ENCODE measurements around the gene HPCAL4. TPM values are rescaled to one million over a fixed set of nuclear protein-coding genes. Genes with fewer than 3 reads are reported as not detected.

HPCAL4 gene
- total RNA-seq, 1 experiment from 2014 or later = 0.50 TPM

GRCh38 chr1:39738622-39739366 is 47.6 kb upstream of the HPCAL4 start, which contains the start of gene PPIE (continued):
- TF ChIP-seq, protein P1, sequence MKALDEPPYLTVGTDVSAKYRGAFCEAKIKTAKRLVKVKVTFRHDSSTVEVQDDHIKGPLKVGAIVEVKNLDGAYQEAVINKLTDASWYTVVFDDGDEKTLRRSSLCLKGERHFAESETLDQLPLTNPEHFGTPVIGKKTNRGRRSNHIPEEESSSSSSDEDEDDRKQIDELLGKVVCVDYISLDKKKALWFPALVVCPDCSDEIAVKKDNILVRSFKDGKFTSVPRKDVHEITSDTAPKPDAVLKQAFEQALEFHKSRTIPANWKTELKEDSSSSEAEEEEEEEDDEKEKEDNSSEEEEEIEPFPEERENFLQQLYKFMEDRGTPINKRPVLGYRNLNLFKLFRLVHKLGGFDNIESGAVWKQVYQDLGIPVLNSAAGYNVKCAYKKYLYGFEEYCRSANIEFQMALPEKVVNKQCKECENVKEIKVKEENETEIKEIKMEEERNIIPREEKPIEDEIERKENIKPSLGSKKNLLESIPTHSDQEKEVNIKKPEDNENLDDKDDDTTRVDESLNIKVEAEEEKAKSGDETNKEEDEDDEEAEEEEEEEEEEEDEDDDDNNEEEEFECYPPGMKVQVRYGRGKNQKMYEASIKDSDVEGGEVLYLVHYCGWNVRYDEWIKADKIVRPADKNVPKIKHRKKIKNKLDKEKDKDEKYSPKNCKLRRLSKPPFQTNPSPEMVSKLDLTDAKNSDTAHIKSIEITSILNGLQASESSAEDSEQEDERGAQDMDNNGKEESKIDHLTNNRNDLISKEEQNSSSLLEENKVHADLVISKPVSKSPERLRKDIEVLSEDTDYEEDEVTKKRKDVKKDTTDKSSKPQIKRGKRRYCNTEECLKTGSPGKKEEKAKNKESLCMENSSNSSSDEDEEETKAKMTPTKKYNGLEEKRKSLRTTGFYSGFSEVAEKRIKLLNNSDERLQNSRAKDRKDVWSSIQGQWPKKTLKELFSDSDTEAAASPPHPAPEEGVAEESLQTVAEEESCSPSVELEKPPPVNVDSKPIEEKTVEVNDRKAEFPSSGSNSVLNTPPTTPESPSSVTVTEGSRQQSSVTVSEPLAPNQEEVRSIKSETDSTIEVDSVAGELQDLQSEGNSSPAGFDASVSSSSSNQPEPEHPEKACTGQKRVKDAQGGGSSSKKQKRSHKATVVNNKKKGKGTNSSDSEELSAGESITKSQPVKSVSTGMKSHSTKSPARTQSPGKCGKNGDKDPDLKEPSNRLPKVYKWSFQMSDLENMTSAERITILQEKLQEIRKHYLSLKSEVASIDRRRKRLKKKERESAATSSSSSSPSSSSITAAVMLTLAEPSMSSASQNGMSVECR (CRISPR knock-in tag; IDR thresholded peaks at IDR 0.05; ENCODE audit: borderline replicate concordance) = peak; percentile 43; the same call in 1 of the 2 replicates
- TF ChIP-seq AR (CRISPR knock-in tag; IDR thresholded peaks at IDR 0.05) = no peak
- TF ChIP-seq AFF4 (CRISPR knock-in tag; IDR thresholded peaks at IDR 0.05; ENCODE audit: borderline replicate concordance) = no peak
- TF ChIP-seq, protein P2, sequence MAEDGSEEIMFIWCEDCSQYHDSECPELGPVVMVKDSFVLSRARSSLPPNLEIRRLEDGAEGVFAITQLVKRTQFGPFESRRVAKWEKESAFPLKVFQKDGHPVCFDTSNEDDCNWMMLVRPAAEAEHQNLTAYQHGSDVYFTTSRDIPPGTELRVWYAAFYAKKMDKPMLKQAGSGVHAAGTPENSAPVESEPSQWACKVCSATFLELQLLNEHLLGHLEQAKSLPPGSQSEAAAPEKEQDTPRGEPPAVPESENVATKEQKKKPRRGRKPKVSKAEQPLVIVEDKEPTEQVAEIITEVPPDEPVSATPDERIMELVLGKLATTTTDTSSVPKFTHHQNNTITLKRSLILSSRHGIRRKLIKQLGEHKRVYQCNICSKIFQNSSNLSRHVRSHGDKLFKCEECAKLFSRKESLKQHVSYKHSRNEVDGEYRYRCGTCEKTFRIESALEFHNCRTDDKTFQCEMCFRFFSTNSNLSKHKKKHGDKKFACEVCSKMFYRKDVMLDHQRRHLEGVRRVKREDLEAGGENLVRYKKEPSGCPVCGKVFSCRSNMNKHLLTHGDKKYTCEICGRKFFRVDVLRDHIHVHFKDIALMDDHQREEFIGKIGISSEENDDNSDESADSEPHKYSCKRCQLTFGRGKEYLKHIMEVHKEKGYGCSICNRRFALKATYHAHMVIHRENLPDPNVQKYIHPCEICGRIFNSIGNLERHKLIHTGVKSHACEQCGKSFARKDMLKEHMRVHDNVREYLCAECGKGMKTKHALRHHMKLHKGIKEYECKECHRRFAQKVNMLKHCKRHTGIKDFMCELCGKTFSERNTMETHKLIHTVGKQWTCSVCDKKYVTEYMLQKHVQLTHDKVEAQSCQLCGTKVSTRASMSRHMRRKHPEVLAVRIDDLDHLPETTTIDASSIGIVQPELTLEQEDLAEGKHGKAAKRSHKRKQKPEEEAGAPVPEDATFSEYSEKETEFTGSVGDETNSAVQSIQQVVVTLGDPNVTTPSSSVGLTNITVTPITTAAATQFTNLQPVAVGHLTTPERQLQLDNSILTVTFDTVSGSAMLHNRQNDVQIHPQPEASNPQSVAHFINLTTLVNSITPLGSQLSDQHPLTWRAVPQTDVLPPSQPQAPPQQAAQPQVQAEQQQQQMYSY (CRISPR knock-in tag; IDR thresholded peaks at IDR 0.05) = no peak; the same call in 1 of the 2 replicates
- TF ChIP-seq HMGA2 (CRISPR knock-in tag; IDR thresholded peaks at IDR 0.05) = no peak
- TF ChIP-seq, protein P3, sequence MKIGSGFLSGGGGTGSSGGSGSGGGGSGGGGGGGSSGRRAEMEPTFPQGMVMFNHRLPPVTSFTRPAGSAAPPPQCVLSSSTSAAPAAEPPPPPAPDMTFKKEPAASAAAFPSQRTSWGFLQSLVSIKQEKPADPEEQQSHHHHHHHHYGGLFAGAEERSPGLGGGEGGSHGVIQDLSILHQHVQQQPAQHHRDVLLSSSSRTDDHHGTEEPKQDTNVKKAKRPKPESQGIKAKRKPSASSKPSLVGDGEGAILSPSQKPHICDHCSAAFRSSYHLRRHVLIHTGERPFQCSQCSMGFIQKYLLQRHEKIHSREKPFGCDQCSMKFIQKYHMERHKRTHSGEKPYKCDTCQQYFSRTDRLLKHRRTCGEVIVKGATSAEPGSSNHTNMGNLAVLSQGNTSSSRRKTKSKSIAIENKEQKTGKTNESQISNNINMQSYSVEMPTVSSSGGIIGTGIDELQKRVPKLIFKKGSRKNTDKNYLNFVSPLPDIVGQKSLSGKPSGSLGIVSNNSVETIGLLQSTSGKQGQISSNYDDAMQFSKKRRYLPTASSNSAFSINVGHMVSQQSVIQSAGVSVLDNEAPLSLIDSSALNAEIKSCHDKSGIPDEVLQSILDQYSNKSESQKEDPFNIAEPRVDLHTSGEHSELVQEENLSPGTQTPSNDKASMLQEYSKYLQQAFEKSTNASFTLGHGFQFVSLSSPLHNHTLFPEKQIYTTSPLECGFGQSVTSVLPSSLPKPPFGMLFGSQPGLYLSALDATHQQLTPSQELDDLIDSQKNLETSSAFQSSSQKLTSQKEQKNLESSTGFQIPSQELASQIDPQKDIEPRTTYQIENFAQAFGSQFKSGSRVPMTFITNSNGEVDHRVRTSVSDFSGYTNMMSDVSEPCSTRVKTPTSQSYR (CRISPR knock-in tag; IDR thresholded peaks at IDR 0.05) = peak; percentile 74; the same call in 1 of the 2 replicates
- TF ChIP-seq CDX4 (CRISPR knock-in tag; IDR thresholded peaks at IDR 0.05; ENCODE audit: borderline replicate concordance) = no peak
- 0 out of 2 replicates have a peak, but pooled peaks have one; percentile 8 for TF ChIP-seq NFE2L1 (CRISPR knock-in tag; IDR thresholded peaks at IDR 0.05)
- TF ChIP-seq ZMAT4 (CRISPR knock-in tag; IDR thresholded peaks at IDR 0.05) = no peak
- TF ChIP-seq, protein P4, sequence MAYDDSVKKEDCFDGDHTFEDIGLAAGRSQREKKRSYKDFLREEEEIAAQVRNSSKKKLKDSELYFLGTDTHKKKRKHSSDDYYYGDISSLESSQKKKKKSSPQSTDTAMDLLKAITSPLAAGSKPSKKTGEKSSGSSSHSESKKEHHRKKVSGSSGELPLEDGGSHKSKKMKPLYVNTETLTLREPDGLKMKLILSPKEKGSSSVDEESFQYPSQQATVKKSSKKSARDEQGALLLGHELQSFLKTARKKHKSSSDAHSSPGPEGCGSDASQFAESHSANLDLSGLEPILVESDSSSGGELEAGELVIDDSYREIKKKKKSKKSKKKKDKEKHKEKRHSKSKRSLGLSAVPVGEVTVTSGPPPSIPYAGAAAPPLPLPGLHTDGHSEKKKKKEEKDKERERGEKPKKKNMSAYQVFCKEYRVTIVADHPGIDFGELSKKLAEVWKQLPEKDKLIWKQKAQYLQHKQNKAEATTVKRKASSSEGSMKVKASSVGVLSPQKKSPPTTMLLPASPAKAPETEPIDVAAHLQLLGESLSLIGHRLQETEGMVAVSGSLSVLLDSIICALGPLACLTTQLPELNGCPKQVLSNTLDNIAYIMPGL (CRISPR knock-in tag; IDR thresholded peaks at IDR 0.05) = peak; percentile 17; the same call in 1 of the 2 replicates
- TF ChIP-seq ZNF232 (CRISPR knock-in tag; IDR thresholded peaks at IDR 0.05) = 0 out of 2 replicates have a peak, but pooled peaks have one; percentile 65
- TF ChIP-seq MAX (CRISPR knock-in tag; IDR thresholded peaks at IDR 0.05) = peak; percentile 92
